Measurements from ENCODE around the gene MGMT.

Gene MGMT

GRCh38 chr10:129696636-129697035 lies 229.6 kb downstream of the MGMT start:
- DNase-seq, result no peak

- DNase-seq, result no peak
Measured at GRCh38 chr10:129697463-129698247, 230.6 kb downstream of the MGMT start.

GRCh38 chr10:129699722-129700340 lies 232.8 kb downstream of the MGMT start:
- no peak for DNase-seq

DNA sequence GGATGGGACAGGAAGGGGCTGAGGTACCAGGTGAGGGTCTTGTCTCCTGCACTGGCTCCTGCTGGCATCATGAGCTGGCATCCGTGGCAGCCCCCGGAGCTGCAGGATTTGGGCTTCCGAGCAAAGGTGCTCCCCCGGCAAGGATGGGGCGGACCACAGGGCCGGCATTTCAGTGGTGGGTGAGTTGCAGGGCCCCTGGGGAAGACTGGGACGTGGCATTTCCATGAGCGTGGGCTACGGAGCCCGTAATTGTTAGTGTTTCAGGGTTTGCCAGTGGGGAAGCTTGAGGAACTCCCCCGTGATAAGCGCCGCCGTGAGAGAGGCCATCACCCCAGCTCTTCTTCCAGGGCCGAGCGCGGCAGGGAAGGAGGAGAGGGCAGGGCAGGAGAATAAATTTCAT lies 235.6 kb downstream of the MGMT start:
- DNase-seq, result no peak

GRCh38 chr10:129703287-129704137 lies 236.5 kb downstream of the MGMT start:
- no peak for DNase-seq

DNA sequence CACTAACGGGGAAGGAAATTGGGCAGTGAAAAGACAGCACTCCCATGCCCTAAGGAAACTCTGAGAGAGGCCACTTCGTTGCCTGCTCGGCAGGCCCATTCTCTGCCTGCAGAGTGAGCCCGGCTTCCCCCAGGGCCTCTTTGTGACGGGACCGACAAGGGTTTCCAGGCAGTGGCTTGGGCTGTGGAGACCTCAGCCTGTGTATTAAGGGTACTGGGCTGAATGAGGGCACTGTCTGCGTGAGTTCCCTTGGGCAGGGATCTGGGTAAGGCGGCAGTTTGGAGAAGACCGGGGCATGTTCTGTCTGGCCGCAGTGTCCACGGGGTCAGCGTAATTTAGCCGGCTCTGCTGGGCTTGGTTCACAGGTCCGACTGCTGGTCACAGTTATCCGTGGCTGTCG lies 237.2 kb downstream of the MGMT start:
- DNase-seq, result no peak

DNA sequence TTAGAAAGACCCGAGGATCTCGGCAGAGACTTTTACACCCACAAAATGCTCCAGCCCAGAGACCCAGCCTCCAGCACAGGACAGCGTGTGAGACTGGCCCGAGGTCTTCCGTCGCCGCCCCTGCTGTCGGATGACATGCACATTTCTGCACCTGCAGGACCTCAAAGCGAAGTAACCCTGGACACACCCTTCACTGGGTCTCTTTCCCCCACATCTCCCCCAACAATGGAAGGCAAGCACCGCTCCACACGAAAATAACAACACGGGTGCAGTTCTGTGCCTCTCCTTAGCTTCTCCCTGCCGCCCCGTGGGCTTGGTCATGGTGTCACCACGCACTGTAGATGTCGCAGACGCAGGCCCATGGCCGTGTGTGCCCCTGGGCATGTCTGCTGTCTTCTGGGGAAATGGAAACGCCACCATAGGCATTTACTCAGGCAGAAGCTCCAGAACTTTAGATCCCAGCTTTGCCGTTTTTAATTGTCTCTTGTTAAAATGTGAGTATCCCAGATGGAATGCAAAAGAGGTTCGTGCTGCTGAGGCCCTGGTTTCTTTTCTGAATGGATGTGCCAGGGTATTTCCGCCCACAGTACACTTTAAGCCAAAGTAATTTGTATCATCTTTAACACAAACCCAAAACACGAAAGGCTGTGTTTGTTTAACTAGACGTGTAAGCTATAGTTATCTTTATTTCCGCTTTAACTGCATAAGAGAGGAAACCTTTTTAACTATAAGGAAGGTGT lies 237.9 kb downstream of the MGMT start:
- DNase-seq, result no peak

DNA sequence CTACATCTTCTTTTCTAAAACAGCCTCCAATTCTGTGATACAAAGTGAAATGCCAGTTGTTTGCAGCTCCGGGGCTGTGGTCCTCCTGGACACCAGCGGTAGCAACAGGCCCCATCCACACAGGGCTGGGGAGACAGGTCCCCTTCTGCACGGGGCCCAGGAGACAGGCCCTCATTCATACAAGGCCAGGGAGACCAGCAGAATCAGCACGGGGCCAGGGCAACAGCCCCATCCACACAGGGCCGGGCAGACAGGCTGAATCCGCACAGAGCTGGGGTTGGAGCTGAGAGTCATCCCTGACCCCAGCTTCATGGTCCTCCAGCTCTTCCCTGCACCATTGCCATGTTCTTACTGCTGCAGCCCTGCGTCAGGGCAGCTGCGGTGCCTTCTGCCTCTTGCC lies 238.6 kb downstream of the MGMT start:
- no peak for DNase-seq

DNA sequence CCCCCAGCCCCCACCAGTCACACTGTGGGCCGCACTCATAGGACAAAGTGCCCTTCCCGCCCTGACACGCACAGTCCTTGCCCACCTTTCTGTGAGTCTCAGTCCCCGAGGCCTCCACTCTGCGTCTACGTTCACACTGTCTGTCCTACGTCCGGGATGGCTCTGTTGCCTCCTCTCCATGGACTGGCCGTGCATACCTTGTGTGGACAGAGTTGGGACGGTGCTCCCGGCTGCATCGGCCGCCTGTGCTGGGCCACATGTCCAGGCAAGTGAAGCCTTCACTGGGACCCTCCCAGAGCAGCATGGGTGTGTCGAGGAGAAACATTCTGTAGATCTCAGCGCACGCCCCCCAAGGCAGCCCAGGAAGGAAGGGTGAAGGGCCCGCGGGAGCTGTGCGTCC lies 239.0 kb downstream of the MGMT start:
- no peak for DNase-seq

DNA sequence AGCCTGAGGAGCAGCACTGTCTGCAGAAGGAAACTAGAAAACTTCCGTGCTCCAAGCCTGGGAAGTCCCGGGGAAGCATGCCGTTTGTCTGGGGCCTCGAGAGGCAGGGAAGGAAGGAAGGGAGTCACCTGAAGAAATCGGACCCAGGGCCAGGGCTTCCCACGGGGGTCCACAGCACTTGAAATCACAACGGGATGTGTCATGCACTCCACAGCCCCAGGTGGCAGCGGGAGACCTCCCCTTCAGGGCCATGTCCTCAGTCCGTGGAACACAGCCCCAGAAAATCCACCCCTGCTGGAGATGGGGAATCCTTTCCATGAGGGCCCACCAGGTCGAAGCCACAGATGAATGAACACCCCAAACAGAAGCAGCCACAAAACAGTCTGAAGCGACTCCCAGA lies 239.5 kb downstream of the MGMT start:
- DNase-seq, result no peak

DNA sequence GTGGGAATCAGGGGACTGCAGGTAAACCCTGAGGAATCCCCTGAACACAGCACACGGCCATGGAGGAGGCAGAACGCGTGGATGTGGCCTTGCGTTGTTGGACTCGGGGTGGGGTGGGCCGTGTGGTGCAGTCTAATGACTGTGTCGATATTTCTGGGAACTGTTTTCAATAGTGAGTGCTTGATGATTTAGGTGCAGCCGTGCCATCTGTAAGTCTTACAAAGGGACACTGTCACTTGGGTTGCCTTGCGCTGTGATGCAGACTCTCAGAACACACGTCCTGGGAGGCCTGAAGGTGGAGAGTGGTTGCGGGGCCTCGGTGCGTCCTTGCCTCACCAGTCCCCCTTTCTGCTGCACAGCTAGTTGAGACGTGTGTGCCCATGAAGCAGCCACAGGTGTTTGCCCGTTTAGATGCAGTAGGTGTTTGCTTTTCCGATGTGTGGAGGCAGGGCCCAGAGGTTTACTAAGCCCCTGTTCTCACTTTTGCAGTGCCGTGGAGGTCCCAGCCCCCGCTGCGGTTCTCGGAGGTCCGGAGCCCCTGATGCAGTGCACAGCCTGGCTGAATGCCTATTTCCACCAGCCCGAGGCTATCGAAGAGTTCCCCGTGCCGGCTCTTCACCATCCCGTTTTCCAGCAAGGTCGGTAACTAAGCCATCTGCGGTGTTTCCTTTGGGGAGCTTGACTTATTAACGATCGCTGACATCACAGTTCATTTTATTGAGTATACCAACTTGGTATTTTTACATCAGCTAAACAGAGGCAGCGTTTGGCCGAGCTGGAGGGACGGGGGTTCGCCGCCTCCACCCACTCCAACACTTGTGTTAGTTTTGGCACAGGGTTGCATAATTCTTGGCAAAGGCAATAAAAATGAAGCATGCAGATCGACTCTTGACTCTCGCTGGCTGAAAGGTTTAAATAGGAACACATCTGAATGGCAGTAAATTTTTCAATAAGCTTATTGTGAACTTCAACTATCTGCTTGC lies 240.7 kb downstream of the MGMT start:
- no peak for DNase-seq

DNA sequence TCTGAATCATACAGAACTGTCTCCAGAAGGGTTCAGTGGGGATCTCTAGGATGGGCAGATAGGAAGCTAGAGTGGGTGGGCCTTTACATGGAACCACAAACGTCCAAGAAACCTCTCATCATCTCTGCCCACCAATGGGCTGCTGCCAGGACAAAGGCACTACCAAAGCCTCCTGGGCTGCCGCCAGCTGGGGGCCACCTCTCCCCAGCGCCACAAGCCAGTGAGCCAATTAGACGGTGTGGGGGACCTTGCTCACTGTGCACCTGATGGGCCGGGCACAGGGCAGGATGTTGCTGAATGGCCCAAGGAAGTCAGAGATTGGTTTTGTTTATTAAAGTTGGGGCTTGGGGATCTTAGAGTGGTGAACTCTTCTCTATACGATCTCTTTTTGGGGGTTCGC lies 242.1 kb downstream of the MGMT start:
- DNase-seq, result no peak

DNA sequence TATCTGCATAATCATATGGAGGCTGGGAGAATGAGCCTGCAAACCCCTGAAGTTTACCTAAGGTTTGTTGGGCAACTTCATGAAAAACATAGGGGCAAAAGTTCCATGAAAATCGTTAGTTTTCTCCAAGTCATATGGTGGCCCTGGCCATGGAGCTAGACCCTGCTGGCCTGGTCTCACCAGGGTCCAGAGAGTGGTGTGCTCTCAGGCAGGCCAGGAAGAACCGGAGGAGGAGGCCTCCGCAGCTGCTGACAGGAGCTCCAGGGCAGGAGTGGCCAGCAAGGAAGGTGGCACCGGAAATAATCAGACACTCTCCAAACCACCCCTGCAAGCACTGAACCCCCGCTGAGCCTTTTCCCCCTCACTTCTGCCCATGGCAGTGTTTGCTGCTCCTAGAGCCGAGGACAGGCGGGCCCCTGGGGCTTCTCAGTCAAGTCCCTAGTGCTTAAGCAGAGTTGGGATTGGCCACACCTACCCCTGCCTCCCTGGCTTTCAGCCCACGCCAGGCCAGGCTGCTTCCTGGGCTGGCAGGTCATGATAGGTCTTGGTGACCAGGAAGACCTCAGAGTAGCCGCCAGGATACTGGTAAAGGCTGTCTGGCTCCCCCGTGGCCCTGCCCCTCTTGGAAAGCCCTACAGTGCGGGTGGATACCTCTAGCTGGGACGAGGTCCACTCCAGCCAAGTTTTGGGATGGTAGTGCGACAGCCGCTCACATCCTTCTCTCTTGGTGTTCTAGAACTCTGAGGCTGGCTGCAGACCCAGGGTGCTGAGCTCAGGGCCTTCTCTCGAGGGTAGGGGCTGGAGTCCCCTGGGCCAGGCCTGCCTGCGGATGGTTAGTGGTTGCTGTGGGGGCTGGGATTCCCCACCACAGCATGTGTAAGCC lies 242.8 kb downstream of the MGMT start:
- no peak for DNase-seq

DNA sequence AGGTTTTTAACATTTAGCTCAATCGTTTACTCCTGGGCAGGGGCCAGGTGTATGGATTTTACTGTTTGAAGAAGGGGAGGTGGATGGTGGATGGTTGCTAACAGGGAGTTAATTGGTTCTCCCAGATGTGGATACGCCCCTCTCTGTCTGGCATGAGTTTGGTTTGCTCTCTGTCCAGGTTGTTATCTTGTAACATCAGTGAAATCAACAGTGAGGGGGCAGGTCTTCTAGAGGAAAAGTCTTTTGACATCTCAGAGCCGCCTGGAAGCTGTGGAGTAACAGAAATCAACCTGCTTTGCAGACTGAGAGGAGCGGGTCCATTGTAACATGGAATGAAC lies 243.4 kb downstream of the MGMT start:
- DNase-seq, result no peak

DNA sequence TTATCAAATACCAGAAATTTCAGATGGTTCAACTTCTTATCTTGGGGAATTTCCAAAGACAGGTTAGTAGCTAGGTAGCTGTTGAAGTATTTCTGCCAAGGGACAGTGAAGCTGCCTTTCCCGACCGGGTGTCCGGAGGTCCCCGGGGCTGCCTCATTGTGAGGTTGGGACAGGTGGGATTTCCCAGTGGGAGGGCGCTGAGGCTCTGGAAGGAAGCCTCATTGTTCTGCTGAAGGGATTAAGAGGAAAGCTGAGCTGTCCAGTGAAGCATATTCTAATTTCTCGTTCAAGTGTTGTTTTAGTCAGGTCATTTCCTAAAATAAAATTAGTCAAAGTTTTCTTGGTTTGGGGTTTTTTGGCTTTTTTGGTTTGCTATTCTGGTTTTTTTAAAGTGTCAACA lies 244.2 kb downstream of the MGMT start:
- DNase-seq, result no peak

DNA sequence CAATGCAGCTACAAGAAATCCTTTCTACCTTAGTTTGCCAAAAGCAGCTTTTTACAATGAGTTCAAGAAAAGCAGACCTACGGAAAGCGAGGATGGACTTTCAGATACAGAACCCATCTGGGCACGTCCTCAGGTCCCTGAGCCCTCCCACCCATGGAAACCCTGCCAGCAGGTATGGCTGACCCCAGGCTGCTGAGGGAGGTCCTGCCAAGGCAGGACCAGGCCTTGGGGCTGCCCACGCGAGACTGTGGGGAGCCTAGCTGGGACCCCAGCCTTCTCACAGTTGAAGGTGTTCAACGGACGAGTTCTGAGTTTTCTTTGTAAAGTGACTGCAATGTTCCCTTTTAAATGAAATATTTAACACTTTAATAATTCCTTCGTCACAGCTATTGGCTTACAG lies 245.0 kb downstream of the MGMT start:
- DNase-seq, result no peak

- no peak for DNase-seq
Measured at GRCh38 chr10:129713659-129714265, 246.7 kb downstream of the MGMT start.

DNA sequence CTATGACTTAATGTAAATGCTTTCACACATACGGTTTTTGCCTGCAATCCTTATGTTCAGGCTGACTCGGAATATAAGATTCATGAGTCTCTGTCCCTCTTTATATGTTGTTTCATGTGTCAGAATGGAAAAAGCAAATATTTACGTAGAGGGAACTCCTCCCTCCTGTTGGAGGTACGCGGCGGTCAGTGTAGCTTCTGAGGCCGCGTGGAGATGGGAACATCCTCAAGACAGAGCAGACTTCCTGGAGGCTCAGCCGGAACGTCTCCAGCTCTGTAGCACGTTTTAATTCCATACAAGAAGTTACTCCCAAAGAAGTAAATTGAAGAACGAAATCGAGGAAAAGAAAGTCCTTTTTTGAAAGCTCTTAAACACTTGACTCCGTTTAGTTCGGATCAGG lies 248.8 kb downstream of the MGMT start:
- no peak for DNase-seq

GRCh38 chr10:129716211-129716681 lies 249.2 kb downstream of the MGMT start:
- DNase-seq, result no peak

DNA sequence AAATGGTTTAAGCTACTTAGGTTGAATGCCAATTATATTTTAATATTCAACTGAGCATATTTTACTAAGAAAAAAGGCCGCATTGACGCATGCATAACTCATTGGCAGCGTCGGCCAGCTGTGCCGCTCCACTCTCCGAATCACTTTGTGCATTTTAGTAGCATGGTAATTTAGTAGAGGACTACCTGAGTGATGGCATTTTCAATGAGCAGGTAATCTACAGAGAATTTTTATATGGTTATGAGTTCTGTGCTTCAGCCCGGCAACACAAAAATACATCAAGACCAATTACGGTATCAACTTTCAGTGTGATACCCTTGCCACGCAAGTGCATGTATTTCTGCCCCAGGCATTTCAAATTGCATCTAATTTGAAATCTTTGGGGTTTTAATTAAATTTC lies 249.8 kb downstream of the MGMT start:
- DNase-seq, result no peak
